GM12878 (cell line): ENCODE data around the gene AFG1L.

ENCODE experiments used
- E4F1 ChIP-seq: fragments of 450-650 bp; IDR thresholded peaks from 2 replicates; pipeline ENCODE4 v1.6.1; 2018; ENCODE audit warnings: borderline replicate concordance, mild to moderate bottlenecking; ENCODE audit not compliant: partially characterized antibody
- EP300 ChIP-seq, 2 experiments: fragments of 150-350 bp in 1 of 2; IDR thresholded peaks; 2 replicates each; pipeline ENCODE4 v1.6.1; 2011 to 2012; ENCODE audit warnings: low read depth in 2 of 2, low read length in 2 of 2, borderline replicate concordance in 1 of 2, improper control_type of control experiment in 1 of 2, inconsistent platforms in 1 of 2; ENCODE audit not compliant: control insufficient read depth in 1 of 2
- RAD21 ChIP-seq: IDR thresholded peaks from 2 replicates; pipeline ENCODE4 v1.6.1; 2011; ENCODE audit warnings: mild to moderate bottlenecking, low read depth, low read length, moderate library complexity; ENCODE audit not compliant: insufficient read depth

GRCh38 chr6:108494434-108494833 lies 199.6 kb downstream of the AFG1L start:
- TF ChIP-seq RAD21 (no peak), EP300 (IDR thresholded peaks at IDR 0.05; ENCODE audit: borderline replicate concordance in 1 of 2, control insufficient read depth in 1 of 2, low read depth in 2 of 2, low read length in 2 of 2) (no peak), E4F1 (no peak)
